Right lobe of liver (tissue), 6 donors: Measurements from ENCODE around the gene FKBP5. TPM values are rescaled to one million over a fixed set of nuclear protein-coding genes. Genes with fewer than 3 reads are reported as not detected.

Experiments used
- ATAC-seq, 4 donors: fragments of 200-7000 bp; cut with Tn5 transposase; one replicate each; pipeline ENCODE4 v1.9.1; 2020; ENCODE audit warnings: mild to moderate bottlenecking in 4 of 4, moderate library complexity in 4 of 4
- DNase-seq, 3 donors: peaks; one replicate each; pipeline ENCODE4 v3.0.0-alpha.2; 2020
- H3K27ac ChIP-seq, 3 donors: fragments of 200-600 bp; one replicate each; pipeline ENCODE4 v1.8.0; 2022
- H3K27me3 ChIP-seq, 2 donors: fragments of 200-600 bp; one replicate each; pipeline ENCODE4 v1.8.0; 2022
- H3K36me3 ChIP-seq, 4 donors: fragments of 200-600 bp; sonication (generic) in 1 of 4; one replicate each; pipeline versions ENCODE4 v1.5.1 to v1.8.0; 2017 to 2022; ENCODE audit warnings: control low read depth in 1 of 4
- H3K4me1 ChIP-seq, 4 donors: fragments of 200-600 bp; sonication (generic) in 1 of 4; one replicate each; pipeline versions ENCODE4 v1.5.1 to v1.8.0; 2017 to 2022; ENCODE audit warnings: control low read depth in 1 of 4
- H3K4me3 ChIP-seq, 3 donors: fragments of 200-600 bp; one replicate each; pipeline ENCODE4 v1.8.0; 2022
- H3K9me3 ChIP-seq, 4 donors: fragments of 200-600 bp; sonication (generic) in 1 of 4; one replicate each; pipeline versions ENCODE4 v1.5.1 to v1.8.0; 2017 to 2022; ENCODE audit warnings: control low read depth in 1 of 4
- POLR2A ChIP-seq: fragments of 450-650 bp; IDR thresholded peaks from one replicate; pipeline ENCODE4 v1.6.1; 2017; ENCODE audit warnings: antibody characterized with exemption, mild to moderate bottlenecking
- WGBS: methylation state at CpG from one replicate; pipeline ENCODE4 v1.1.6; 2018; ENCODE audit warnings: low coverage, low lambda C conversion rate; ENCODE audit not compliant: insufficient coverage; ENCODE audit errors: missing lambda C conversion rate; 5-methylcytosine and 5-hydroxymethylcytosine counted together
- intact Hi-C, 2 donors: fragments of 100-400 bp; cut with DNase I; formaldehyde crosslinking; loops; one replicate each; pipeline versions ENCODE4 v1.11.2 to v1.14.1; 2022
- total RNA-seq, 6 experiments: library from RNA; depleted of rRNA in 2 of 6; stranded (reverse); fragments of >200 nt in 2 of 6; fragmentation: NEBNext Ultra II Directional in 3 of 6; extraction: Animal tissue kit (Norgen Biotek cat#: 25700) in 3 of 6; gene quantifications; one replicate each; pipeline versions ENCODE4 v1.1.0 to v1.2.4, GENCODE V29; 2016 to 2023
- TF ChIP-seq, protein P1 (sequence below), 4 donors: fragments of 200-600 bp in 3 of 4; fragments of 450-650 bp in 1 of 4; IDR thresholded peaks; one replicate each; pipeline versions ENCODE4 v1.5.1 to v1.8.0; 2016 to 2022; ENCODE audit warnings: antibody characterized with exemption in 4 of 4, mild to moderate bottlenecking in 2 of 4
- donor health status: DM: no; HTN: yes; CAD: no.
- donor health status: DM: no; HTN: no; CAD: no.
- donor health status: DM: no; HTN: no; CAD: no.
- donor health status: DM: no; HTN: yes; CAD: no.
- donor health status: DM: no; HTN: yes; CAD: no.

FKBP5 gene
- total RNA-seq, 6 experiments from 2014 or later: 36.1 to 387 (median 111) TPM

DNA sequence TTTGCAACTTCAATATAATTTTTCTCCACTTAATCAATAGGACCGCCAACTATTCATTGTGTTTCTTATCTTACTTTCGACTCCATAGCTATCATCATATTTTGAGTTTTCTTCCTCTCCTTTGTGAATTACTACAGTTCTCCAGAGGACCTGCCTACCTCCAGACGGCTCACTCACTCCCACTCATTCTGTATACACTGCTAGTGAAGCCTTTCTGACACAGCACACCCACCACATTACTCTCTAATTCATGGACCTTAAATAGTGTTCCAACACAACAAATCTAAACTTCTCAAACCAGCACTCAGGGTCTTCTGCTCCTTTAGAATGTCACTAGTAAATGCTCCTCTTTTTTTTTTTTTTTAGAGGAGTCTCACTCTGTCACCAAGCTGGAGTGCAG lies 23.8 kb downstream of the FKBP5 start:
- H3K4me3 ChIP-seq: no peak overlapping the region
- H3K27me3 ChIP-seq: no peaks in the 10 kb centered on the region
- no peaks in the 10 kb centered on the region for H3K9me3 ChIP-seq
- ATAC-seq (peak in 1 of 4 donors; percentile 10), DNase-seq (no peak)
- intact Hi-C loops: no loop called here
- TF ChIP-seq, protein P1, sequence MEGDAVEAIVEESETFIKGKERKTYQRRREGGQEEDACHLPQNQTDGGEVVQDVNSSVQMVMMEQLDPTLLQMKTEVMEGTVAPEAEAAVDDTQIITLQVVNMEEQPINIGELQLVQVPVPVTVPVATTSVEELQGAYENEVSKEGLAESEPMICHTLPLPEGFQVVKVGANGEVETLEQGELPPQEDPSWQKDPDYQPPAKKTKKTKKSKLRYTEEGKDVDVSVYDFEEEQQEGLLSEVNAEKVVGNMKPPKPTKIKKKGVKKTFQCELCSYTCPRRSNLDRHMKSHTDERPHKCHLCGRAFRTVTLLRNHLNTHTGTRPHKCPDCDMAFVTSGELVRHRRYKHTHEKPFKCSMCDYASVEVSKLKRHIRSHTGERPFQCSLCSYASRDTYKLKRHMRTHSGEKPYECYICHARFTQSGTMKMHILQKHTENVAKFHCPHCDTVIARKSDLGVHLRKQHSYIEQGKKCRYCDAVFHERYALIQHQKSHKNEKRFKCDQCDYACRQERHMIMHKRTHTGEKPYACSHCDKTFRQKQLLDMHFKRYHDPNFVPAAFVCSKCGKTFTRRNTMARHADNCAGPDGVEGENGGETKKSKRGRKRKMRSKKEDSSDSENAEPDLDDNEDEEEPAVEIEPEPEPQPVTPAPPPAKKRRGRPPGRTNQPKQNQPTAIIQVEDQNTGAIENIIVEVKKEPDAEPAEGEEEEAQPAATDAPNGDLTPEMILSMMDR (IDR thresholded peaks at IDR 0.05): no peak
- no peak for TF ChIP-seq POLR2A
- peaks cover 0 to 19% (median 0%) of the 10 kb centered on the region in 4 donors for H3K36me3 ChIP-seq
- H3K27ac ChIP-seq: no peak overlapping the region
- H3K4me1 ChIP-seq: peaks cover 0 to 58% (median 25%) of the 10 kb centered on the region in 4 donors
- WGBS: 76% methylated on average over 3 of the region's 3 CpGs

DNA sequence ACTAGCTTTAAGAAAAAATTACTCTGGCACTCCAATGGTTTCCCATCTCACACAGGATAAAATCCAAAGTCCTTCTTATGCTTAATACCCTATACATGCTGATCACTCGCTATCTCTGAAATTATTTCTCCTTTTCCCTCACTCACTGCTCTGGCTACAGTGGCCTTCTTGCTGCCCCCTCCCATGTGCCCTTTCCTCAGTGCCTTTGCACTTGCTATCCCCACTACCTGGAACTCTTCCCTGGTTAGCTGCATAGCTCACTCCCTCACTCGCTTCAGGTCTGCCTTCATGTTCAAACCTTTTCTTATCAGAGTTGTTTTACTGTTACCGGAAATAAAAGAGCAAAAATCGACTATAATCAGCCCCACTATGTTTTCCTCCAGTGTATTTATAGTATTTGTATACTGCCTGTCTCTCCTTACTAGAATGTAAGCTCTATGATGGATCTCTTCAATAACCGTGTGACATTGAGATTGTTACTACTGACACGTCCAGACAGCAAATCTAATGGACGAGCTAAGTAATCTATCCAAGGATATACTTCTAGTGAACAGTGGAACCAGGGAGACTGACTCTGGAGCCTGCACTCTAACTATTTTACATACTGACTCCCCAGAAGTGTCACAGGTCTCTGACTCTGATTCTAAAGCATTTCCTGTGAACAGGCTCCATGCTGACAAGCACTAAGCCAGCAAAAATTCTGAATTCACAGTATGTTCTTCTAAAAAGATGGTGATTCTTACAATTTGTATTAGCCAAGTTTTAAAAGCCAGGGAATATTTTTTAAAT lies 25.1 kb downstream of the FKBP5 start:
- Histone ChIP-seq H3K9me3 (no peaks in the 10 kb centered on the region), H3K4me3 (no peak overlapping the region), H3K27ac (peak overlapping the region in 2 of 3 donors; percentile 6 to 7), H3K27me3 (no peaks in the 10 kb centered on the region), H3K4me1 (peaks cover 0 to 45% (median 19%) of the 10 kb centered on the region in 4 donors), H3K36me3 (peaks cover 0 to 15% (median 0%) of the 10 kb centered on the region in 4 donors)
- no peak for TF ChIP-seq POLR2A
- TF ChIP-seq, protein P1 (IDR thresholded peaks at IDR 0.05): no peak
- intact Hi-C loops: no loop called here
- peak; percentile 35 to 73 (median 52) for ATAC-seq
- DNase-seq: no peak
- WGBS: 53% methylated on average over 7 of the region's 7 CpGs

- intact Hi-C loops: no loop called here
- Histone ChIP-seq H3K4me1 (peaks cover 0 to 39% (median 16%) of the 10 kb centered on the region in 4 donors), H3K9me3 (no peaks in the 10 kb centered on the region), H3K27ac (peak overlapping the region in 2 of 3 donors; percentile 6 to 7), H3K36me3 (peaks cover 0 to 9% (median 0%) of the 10 kb centered on the region in 4 donors), H3K27me3 (no peaks in the 10 kb centered on the region), H3K4me3 (no peak overlapping the region)
- DNase-seq (no peak), ATAC-seq (peak in 3 of 4 donors; percentile 29 to 32 (median 30))
- WGBS: 51% methylated on average over 6 of the region's 7 CpGs
- TF ChIP-seq, protein P1 (IDR thresholded peaks at IDR 0.05): no peak
- TF ChIP-seq POLR2A: no peak
These were observed 25.7 kb downstream of the FKBP5 start for GRCh38 chr6:35662999-35663398.

- WGBS: 90% methylated on average over 3 of the region's 3 CpGs
- no peaks in the 10 kb centered on the region for H3K4me1 ChIP-seq
- no peak overlapping the region for H3K27ac ChIP-seq
- H3K36me3 ChIP-seq: peaks cover 0 to 9% (median 1%) of the 10 kb centered on the region in 4 donors
- intact Hi-C loops: no loop called here
- ATAC-seq (peak in 1 of 4 donors; percentile 10), DNase-seq (no peak)
- no peaks in the 10 kb centered on the region for H3K27me3 ChIP-seq
- no peak for TF ChIP-seq POLR2A
- TF ChIP-seq, protein P1 (IDR thresholded peaks at IDR 0.05): no peak
- H3K9me3 ChIP-seq: no peaks in the 10 kb centered on the region
- no peak overlapping the region for H3K4me3 ChIP-seq
These were observed 33.8 kb downstream of the FKBP5 start for GRCh38 chr6:35654883-35655282.
